ENCODE results near the gene TMEM95.

The TMEM95 gene

DNA sequence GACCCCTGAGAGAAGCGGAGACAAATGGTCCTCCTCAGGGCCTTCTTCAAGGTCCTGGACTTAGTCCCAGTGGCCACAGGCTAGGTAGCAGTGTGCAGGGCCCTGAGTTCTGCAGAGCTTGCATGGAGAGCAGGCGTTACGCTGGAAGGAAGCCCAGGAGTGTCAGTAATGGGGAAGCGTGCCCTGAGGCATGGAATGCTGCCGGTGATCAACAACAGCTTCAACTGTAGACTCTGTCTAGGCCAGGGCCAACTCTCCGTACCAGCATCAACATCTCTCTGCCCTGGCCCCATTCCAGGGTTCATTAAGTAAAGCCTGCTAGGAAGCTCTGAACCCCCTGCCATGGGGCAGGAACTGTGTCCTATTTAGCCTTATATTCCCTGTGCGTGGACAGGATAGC, 25.4 kb downstream of the TMEM95 start:
- no peak overlapping the region for H3K4me3 ChIP-seq (ENCODE audit: low read depth, low read length)
- no peak for DNase-seq (ENCODE audit: low read depth)
- TF ChIP-seq, protein P1, sequence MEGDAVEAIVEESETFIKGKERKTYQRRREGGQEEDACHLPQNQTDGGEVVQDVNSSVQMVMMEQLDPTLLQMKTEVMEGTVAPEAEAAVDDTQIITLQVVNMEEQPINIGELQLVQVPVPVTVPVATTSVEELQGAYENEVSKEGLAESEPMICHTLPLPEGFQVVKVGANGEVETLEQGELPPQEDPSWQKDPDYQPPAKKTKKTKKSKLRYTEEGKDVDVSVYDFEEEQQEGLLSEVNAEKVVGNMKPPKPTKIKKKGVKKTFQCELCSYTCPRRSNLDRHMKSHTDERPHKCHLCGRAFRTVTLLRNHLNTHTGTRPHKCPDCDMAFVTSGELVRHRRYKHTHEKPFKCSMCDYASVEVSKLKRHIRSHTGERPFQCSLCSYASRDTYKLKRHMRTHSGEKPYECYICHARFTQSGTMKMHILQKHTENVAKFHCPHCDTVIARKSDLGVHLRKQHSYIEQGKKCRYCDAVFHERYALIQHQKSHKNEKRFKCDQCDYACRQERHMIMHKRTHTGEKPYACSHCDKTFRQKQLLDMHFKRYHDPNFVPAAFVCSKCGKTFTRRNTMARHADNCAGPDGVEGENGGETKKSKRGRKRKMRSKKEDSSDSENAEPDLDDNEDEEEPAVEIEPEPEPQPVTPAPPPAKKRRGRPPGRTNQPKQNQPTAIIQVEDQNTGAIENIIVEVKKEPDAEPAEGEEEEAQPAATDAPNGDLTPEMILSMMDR (IDR thresholded peaks at IDR 0.05; ENCODE audit: insufficient read depth, low read depth, low read length, missing control alignments): no peak

DNA sequence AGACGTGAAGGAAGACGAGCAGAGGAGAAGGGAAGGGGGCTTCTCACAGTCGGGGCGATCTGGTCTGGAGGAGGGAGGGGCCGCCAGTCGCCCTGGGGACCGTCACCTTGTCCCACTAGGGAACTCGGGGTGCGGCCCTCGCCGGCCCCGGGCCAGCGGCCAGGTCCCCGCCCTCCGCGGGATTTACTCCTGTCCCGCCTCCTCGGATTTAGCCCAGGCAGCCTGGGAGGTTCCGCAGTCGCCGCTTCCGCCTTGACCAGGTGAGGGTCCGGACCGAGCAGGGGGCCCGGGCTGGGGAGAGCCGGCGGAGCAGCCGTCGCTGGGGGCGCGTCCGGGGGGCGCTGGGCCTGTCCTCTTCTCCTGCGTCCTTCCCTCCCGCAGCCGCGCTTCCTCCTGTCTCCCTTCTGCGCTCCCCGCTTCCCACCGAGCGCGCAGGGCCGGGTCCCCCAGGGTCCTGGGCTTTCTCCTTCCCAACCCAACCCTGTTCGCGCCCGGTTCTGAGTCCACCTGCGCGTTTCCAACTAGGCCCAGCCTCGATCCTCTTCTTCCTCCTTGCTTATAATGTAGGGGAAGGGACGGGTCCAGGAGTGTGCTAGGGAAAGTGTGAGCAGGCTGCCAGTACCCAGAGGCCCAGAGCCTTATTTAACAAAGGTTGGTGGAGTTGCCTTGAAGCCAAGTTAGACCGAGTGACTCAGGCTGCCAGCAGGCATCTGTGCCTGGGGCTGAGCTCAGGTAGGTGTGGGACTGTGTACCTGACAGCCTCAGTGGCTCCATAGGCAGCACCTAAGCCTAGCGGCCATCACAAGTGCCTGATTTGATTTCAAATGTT, 26.1 kb downstream of the TMEM95 start, which contains the start of gene TNK1:
Gene TNK1, plus strand, starts transcription at position 235 of the 829 bp plus-strand sequence. CDS start 1,838 bp downstream, outside the sequence.
- no peak for DNase-seq (ENCODE audit: low read depth)
- H3K4me3 ChIP-seq (ENCODE audit: low read depth, low read length): no peak within 1 kb of the TSS
- TF ChIP-seq, protein P1 (IDR thresholded peaks at IDR 0.05; ENCODE audit: insufficient read depth, low read depth, low read length, missing control alignments): no peak

DNA sequence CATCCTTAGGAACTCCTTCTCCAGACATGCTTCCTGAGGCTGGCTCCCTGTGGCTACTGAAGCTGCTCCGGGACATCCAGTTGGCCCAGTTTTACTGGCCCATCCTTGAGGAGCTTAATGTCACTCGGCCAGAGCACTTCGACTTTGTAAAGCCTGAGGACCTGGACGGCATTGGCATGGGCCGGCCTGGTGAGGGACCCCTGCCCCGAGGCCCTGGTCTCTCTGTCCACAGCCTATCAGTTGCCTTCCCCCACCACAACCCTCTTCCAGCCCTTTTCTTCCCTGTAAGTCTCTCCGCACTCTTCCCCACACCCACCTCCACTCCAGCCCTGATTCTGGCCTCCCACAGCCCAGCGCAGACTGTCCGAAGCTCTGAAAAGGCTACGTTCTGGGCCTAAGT, 27.9 kb downstream of the TMEM95 start:
- TF ChIP-seq, protein P1 (IDR thresholded peaks at IDR 0.05; ENCODE audit: insufficient read depth, low read depth, low read length, missing control alignments): no peak
- no peak overlapping the region for H3K4me3 ChIP-seq (ENCODE audit: low read depth, low read length)
- DNase-seq (ENCODE audit: low read depth): no peak

DNA sequence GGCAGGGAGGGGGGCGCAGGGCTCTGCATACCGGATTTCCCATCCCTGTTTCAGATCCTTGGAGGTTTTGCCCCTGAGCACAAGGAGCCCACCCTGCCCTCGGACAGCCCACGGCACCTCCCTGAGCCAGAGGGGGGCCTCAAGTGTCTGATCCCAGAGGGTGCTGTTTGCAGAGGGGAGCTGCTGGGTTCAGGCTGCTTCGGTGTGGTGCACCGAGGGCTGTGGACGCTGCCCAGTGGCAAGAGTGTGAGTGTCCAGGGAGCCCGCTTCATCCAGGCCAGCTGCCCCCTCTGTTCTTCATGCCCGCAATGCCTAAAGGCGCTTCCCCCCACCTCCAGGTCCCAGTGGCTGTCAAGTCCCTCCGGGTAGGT, 28.4 kb downstream of the TMEM95 start:
- DNase-seq (ENCODE audit: low read depth): no peak
- TF ChIP-seq, protein P1 (IDR thresholded peaks at IDR 0.05; ENCODE audit: insufficient read depth, low read depth, low read length, missing control alignments): no peak
- peak overlapping the region; percentile 66 for H3K4me3 ChIP-seq (ENCODE audit: low read depth, low read length)

DNA sequence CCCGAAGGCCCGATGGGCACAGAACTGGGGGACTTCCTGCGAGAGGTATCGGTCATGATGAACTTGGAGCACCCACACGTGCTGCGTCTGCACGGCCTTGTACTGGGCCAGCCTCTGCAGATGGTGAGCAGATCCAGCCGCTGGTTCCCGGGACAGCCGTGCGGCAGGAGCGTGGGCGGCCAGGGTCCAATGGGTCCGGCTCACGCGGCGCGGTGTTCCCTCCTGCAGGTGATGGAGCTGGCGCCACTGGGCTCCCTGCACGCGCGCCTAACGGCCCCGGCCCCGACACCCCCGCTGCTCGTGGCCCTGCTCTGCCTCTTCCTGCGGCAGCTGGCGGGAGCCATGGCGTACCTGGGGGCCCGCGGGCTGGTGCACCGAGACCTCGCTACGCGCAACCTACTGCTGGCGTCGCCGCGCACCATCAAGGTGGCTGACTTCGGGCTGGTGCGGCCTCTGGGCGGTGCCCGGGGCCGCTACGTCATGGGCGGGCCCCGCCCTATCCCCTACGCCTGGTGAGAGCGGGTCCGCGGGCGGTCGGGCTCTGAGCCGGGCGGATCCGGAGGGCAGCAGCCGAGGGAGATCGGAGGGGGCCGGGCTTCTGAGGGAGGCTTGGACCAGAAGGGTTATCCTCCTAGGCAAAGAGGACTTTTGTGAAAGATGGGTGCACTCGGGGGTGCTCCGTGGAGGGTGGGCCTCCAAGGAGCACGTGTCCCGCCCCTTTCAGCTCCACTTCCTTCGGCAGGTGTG, 29.0 kb downstream of the TMEM95 start:
- DNase-seq (ENCODE audit: low read depth): peak; percentile 72
- H3K4me3 ChIP-seq (ENCODE audit: low read depth, low read length): peak overlapping the region; percentile 66
- TF ChIP-seq, protein P1 (IDR thresholded peaks at IDR 0.05; ENCODE audit: insufficient read depth, low read depth, low read length, missing control alignments): no peak

DNA sequence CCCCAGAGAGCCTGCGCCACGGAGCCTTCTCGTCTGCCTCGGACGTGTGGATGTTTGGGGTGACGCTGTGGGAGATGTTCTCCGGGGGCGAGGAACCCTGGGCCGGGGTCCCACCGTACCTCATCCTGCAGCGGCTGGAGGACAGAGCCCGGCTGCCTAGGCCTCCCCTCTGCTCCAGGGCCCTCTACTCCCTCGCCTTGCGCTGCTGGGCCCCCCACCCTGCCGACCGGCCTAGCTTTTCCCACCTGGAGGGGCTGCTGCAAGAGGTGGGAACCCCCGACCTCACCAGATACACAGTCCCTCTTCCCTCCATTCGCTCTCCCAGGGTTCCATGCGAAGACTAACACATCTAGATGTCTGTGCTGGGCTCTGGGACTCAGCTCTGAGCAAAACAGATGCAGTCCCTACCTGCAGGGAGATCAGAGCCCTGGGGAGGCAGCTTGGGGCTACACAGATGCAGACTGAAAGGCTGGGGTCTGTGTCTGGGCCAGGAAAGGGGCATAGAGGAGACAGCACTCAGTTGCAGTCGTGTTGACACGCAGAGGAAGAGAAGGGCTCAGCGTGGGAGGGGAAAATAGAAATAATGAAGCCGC, 29.6 kb downstream of the TMEM95 start:
- TF ChIP-seq, protein P1 (IDR thresholded peaks at IDR 0.05; ENCODE audit: insufficient read depth, low read depth, low read length, missing control alignments): no peak
- DNase-seq (ENCODE audit: low read depth): no peak
- peak overlapping the region; percentile 66 for H3K4me3 ChIP-seq (ENCODE audit: low read depth, low read length)
